ENCODE measurements around the gene CLDN4.
"Not testable (repeated sequence)": the region's sequence is repeated elsewhere in the genome, so short reads cannot be mapped to it uniquely, and the experiment has no call there.

Gene CLDN4

GRCh38 chr7:73840715-73841379, 10.1 kb downstream of the CLDN4 start:
- no peak for TF ChIP-seq CTCF (IDR thresholded peaks at IDR 0.05; ENCODE audit: low read depth, low read length)
- no peak overlapping the region for H3K4me3 ChIP-seq (ENCODE audit: low read depth, low read length)

GRCh38 chr7:73841689-73842066, 10.9 kb downstream of the CLDN4 start:
- TF ChIP-seq CTCF (IDR thresholded peaks at IDR 0.05; ENCODE audit: low read depth, low read length) = no peak
- peak overlapping the region; percentile 66 for H3K4me3 ChIP-seq (ENCODE audit: low read depth, low read length)

GRCh38 chr7:73842067-73842976, 11.5 kb downstream of the CLDN4 start, which contains the start of gene METTL27:
Gene METTL27 (minus strand): TSS chr7:73842516. CDS start chr7:73842140, 376 bp downstream.
- TF ChIP-seq CTCF (IDR thresholded peaks at IDR 0.05; ENCODE audit: low read depth, low read length) = no peak

GRCh38 chr7:73844131-73844547, 13.3 kb downstream of the CLDN4 start:
- no peak for TF ChIP-seq CTCF (IDR thresholded peaks at IDR 0.05; ENCODE audit: low read depth, low read length)
- no peak overlapping the region for H3K4me3 ChIP-seq (ENCODE audit: low read depth, low read length)

More at GRCh38 chr7:73842067-73842976, 11.5 kb downstream of the CLDN4 start, which contains the start of gene METTL27:
- peak within 1 kb of the TSS; percentile 66 for H3K4me3 ChIP-seq (ENCODE audit: low read depth, low read length)

GRCh38 chr7:73844848-73845460, 14.2 kb downstream of the CLDN4 start:
- no peak for TF ChIP-seq CTCF (IDR thresholded peaks at IDR 0.05; ENCODE audit: low read depth, low read length)
- H3K4me3 ChIP-seq (ENCODE audit: low read depth, low read length) = no peak overlapping the region

GRCh38 chr7:73845701-73846195, 15.0 kb downstream of the CLDN4 start:
- not testable (repeated sequence) for H3K4me3 ChIP-seq (ENCODE audit: low read depth, low read length)

- TF ChIP-seq CTCF (IDR thresholded peaks at IDR 0.05; ENCODE audit: low read depth, low read length) = no peak
- H3K4me3 ChIP-seq (ENCODE audit: low read depth, low read length) = no peak overlapping the region
Measured at GRCh38 chr7:73847941-73848723, 17.3 kb downstream of the CLDN4 start.

All from WI38 (cell line).